HG02852 (cell line): ENCODE measurements around the gene SCAPER.
"Not testable (repeated sequence)": the region's sequence is repeated elsewhere in the genome, so short reads cannot be mapped to it uniquely, and the experiment has no call there.

Source experiments
- ATAC-seq: cut with Tn5 transposase; IDR thresholded peaks from one replicate; pipeline ENCODE4 v1.9.1; 2021; ENCODE audit warnings: mild to moderate bottlenecking, moderate library complexity; ENCODE audit not compliant: unreplicated experiment

The SCAPER gene

DNA sequence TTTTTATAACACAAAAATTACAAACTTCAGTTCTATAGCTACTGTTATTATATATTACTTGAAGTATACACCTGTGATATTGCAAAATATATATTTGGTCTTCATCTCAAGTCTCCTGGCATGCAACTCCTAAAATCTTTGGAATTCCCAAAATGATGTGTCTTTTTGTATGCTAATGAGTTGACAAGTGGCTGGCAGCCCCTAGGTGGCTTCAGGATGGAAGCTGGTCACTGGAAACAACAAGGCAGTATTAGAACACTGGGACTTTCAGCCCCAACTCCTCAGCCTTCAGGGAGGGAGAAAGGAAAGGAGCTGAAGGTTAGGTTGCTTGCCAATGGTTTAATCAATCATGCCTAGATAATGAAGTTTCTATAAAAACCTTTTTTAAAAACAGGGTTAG is 112.0 kb downstream of the SCAPER start:
- ATAC-seq: no peak

DNA sequence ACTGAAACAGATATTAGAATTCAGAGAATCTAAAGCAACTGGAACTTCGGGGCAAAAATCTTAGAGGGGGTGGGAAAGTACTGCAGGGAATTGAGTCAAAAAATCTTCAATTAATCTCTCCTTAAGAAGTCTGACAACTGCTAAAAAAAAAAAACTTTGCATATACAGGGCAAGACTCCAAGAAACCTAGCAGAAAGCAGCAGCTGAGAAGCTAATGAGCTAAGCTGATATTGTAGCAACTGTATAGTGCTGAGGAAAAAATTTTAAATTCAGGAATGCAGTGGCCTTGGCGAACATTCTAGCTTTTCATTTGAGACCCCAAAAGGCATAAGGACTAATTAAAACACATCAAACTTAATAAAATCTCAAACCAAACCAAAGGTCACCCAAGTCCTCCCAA is 113.6 kb downstream of the SCAPER start:
- ATAC-seq: no peak

DNA sequence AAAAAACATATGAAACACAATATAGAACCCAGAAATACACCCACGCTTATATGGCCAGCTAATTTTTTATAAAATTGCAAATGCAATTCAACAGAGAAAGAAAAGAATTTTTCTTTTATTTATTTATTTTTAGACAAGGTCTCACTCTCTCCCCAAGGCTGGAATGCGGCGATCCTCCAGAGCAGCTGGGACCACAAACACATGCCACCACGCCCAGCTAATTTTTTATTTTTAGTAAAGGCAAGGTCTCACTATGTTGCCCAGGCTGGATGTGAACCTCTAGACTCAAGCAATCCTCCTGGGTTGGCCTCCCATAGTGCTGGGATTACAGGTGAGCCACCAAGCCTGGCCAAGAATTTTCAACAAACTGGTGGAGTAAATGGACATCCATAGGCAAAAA is 117.9 kb downstream of the SCAPER start:
- no peak for ATAC-seq

DNA sequence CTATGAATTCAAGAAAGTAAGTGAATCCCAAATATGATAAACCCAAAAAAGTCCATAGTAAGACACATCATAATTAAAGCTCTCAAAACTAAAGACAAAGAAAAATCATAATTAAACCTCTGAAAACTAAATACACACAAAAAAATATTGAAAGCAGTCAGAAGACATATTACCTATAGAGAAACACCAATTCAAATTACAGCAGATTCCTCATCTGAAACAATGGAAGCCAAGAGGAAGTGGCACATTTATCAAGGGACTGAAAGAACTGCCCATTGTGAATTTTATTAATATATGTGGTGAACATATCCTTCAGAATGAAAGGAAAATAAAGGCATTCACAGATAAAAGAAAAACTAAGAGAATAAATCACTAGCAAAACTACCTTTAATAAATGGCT is 128.2 kb downstream of the SCAPER start:
- no peak for ATAC-seq

DNA sequence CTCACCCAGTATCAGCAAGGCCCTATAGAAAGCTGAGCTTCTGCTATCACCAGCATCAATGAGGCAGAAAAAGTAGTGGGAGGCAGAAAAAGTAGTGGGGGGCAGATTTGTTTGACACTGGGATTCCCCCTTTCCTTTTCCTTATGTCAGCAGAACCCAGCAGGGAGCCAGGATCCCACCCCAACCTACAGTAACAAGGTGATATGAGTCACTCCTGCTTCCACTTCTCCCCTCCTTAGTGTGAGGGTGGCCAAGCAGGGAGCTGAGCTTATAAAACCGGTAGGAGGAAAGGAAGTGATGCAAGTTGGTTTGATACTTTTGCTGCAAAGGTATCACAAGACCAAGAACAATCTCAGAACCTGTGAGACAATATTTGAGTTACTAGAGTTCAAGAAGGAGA is 128.7 kb downstream of the SCAPER start:
- ATAC-seq: no peak

DNA sequence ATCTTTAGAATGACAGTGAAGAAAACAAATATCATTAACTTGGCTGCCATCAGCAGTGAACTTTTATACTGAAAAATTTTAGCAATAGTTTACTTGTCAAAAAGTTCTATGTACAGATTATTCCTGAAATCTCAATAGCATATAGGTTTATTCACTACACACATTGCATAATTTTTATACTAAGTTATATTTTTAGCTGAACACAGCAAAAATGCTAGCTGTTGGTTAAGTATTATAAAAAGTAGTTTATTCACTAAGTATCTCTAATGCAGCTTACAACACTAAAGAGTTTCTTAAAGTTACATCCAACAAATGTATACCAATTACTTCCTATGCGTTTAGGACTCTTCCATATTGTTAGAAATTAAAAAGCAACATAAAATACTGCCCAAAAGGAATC is 131.9 kb downstream of the SCAPER start:
- ATAC-seq: no peak

DNA sequence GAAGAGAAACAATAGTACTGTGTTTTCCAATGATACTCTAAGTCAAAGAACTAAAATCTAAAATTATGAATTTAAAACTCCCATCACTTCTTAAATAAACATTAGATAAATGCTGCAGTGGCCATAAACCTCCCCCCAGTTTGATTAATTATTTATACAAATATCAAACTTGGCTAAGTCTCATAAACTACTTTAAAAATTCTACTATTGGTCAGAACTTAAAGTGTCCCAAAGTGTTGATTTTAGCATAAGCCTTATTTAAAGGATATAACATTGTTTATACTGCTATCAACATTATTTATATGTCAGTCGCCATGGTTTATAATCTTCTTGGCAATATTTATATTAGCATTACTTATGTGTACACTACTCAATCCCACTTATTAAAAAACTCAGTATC is 132.4 kb downstream of the SCAPER start:
- no peak for ATAC-seq

DNA sequence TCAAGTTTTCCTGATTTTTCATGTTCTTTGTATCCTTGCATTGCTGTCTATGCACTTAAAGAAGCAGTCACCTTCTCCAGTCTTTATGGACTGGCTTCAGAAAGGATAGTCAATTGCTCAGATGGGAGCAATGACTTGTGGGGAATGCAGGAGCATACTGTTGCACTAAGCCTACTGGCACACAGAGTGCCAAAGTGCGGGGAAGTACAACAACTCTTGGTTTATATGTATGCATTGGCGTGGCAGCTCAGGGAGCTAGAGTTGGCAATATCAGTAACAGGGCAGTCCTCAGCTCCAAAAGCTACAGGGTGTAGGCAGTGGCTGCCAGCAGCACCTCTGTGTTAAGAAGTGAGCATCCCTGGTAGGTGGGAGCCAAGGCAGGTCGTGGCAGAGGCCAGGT is 141.1 kb downstream of the SCAPER start:
- no peak for ATAC-seq

DNA sequence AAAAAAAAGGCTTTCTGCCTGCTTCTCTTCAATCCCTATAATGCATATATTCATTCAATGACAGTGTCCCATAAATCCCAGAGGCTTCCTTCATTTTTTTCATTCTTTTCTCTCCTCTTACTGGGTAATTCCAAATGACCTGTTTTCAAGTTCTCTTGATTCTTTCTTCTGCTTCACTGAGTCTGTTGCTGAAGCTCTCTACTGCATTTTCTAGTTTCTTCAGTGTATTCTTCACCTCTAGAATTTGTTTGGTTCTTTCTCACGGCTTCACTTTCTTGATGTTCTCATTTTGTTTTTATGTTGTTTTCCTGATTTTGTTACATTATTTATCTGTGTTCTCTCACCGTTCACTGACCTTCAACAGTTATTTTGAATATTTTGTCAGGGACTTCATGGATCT is 141.6 kb downstream of the SCAPER start:
- ATAC-seq: no peak

DNA sequence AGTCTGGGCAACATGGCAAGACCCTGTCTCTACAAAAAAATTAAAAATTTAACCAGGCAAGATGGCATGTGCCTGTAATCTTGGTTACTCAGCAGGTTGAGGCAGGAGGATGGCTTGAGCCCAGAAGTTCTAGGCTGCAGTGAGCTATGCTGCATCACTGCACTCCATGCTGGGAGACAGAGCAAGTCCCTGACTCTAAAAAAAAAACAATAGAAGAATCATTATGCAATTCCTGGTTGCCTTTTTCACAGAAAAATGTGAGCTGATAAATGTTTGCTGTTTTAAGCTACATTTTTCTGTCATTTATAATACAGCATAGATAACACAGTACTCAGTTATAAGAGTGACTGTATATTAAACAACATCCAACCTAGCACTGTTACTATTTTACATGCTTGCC is 148.8 kb downstream of the SCAPER start:
- ATAC-seq: no peak

DNA sequence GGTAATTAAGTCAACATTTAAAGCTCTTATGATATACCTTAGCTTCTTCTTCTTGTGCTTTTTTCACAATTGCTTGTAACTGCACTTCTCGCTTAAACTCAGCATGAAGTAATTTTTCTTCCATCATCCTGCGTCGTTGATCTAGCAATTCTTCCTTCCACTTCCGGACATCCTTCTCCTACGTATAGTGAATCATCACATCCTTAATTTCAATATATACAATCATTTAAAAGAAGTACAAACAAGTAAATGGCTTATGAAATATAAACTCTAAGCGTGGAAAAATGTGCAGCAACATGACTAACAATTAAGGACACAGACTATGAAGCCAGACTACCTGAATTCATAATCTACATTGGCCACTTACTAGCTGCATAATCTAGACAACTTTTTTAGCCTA is 151.4 kb downstream of the SCAPER start:
- no peak for ATAC-seq

DNA sequence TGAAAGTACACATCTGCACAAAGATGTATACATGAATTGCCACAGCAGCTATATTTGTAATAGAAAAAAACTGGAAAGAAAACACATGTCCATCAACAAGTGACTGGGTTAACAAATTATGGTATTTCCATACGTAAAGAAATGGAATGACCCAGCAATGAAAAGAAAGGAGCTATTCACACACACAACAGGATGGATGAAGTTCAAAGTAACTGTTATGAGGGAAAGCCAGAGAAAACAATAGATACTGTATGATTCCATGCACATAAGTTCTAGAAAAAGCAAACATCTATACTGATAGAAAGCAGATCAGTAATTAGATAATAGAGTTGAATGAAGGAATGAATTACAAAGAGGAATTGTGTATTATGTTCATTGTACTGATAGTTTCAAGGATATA is 152.0 kb downstream of the SCAPER start:
- ATAC-seq: no peak

DNA sequence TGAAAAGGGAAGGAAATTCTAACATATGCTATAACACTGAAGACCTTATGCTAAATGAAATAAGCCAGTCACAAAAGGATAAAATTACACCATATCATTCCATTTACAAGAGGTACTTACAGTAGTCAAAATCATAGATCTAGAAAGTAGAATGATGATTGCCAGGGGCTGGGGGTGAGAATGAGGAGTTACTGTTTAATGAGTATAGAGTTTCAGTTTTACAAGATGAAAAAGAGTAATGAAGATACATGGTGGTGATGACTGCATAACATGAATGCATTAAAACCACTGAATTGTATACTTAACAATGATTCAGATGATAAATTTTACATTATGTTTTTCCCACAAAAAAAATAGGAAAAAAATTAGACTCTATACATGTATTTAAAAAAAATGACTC is 152.6 kb downstream of the SCAPER start:
- ATAC-seq: no peak

DNA sequence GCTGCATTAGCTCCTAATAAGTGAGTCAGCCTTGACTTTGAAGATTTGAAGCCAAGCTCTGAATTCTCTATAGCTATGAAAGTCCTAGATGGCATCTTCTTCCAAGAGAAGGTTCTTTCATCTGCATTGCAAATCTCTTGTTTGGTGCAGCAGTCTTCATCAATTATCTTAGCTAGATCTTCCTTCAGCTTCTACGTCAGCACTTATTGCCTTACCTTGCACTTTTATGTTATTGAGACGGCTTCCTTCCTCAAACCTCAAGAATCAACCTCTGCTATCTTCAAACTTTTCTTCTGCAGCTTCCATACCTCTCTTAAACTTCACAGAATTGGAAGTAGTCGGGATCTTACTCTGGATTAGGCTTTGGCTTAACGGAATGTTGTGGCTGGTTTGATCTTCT is 167.6 kb downstream of the SCAPER start:
- no peak for ATAC-seq

DNA sequence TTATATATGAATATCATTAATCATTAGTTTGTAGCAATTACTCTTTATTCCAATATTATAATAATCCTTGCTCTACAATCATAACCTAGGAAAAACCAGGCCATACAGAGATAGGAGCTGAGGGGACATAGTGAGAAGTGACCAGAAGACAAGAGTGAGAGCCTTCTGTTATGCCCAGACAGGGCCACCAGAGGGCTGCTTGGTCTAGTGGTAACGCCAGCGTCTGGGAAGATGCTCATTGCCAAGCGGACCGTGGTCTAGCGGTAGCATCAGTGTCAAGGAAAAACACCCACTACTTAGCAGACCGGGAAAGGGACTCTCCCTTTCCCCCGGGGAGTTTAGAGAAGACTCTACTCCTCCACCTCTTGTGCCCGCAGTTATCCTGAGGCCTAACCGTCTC is 172.8 kb downstream of the SCAPER start:
- ATAC-seq: not testable (repeated sequence)

DNA sequence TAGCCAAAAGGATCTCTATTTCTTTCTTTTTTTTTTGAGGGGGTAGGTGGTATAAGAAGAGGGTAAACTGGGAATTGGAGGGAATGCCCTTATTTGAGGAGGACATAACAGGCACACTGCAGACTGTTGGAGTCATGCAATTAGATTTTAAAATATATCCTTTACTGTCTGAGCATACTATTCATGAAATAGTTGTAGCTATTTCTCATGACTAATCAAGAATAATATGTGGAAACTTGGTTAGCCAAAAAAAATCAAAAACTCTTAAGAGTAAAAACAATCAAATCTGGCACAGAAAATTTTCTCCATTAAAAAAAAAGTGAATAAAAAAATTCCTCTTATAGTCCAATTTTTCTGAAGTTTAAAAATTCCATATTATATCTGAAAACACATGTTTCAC is 174.9 kb downstream of the SCAPER start:
- ATAC-seq: no peak

DNA sequence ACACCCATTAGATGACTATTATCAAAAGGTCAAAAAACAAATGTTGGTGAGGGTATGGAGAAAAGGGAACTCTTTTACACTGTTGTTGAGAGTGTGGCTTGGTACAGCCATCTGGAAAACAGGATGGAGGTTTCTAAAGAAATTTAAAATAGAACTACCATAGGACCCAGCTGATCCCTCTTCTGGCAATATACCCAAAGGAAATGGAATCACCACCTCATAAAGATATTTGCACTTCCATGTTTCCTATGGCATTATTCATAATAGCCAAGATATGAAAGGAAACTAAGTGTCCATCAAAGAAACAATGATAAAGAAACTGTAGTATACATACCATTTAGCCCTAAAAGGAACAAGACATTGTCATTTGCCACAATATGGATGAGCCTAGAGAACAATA is 186.3 kb downstream of the SCAPER start:
- no peak for ATAC-seq

DNA sequence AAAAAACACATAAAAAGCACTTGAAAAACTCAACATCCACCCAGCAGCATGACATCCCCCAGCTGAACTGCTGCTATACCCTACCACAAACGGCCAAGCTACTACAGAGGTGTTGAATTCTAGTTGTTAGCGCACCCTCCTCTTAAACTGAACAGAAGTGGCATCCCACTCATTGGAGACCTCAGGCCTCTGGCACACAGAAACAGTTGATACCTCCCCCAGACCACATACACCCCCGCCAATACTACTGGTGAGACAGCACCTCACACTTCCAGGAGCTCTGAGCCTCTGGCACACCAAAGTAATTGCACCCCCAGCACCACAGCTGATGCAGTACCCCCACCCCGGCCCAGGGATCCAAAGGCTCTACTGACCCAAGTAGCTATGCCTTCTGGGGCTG is 190.2 kb downstream of the SCAPER start:
- ATAC-seq: no peak

DNA sequence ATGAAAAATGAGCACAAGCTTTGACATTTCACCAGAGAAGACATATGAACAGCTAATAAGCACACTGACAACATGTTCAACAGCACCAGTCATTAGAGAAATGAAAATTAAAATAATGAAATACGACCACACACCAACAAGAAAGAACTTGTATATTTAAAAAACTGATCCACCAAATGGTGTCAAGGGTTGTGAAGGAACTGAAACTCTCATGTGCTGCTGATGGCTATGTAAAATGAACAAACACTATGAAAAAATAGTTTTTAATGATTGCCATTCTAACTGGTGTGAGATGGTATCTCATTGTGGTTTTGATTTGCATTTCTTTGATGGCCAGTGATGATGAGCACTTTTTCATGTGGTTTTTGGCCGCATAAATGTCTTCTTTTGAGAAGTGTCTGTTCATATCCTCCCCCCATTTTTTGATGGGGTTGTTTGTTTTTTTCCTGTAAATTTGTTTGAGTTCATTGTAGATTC is 193.8 kb downstream of the SCAPER start:
- ATAC-seq: no peak

DNA sequence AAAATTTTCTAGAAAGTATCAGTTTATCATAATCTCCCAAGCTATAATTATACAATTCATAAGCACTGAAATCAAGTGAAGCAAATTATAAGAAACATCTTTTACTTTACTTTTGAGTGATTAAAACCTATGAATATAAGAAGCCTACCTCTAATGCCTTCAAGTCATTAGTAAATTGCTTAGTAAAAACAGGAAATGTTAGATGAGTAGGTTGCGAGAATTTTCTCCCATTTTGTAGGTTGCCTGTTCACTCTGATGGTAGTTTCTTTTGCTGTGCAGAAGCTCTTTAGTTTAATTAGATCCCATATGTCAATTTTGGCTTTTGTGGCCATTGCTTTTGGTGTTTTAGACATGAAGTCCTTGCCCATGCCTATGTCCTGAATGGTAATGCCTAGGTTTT is 201.1 kb downstream of the SCAPER start:
- ATAC-seq: not testable (repeated sequence)

DNA sequence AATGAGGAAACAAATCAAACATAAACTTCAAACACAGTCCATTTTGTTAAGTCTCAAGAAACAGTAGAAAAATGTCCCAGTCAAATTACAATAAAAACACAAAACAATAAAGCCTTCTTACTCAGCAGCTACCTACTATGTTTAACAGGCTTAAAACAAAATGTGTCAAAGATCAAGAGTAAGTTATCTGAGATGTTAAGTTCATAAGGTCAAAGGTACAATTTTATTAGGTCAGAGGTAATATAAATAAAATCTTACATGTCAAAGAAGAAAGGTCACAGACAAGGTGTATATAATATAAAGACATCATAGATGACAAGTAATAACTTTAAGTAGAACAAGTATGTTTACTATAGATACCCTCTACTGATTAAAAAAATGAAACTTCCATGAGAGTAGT is 208.3 kb downstream of the SCAPER start:
- no peak for ATAC-seq

DNA sequence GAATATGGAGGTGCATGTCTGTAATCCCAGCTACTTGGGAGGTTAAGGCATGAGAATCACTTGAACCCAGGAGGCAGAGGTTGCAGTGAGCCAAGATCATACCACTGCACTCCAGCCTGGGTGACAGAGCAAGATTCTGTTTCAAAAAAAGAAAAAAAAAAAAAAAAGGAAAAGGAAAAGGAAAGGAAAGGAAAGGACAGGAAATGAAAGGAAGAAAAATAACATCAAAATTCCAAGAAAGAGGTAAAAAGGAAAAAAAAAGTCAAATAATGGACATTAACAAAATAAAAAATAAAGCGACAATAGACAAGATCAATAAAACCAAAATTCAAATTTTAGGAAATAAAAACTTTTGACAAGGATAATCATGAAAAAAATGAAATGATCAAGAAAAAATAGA is 212.6 kb downstream of the SCAPER start:
- not testable (repeated sequence) for ATAC-seq

DNA sequence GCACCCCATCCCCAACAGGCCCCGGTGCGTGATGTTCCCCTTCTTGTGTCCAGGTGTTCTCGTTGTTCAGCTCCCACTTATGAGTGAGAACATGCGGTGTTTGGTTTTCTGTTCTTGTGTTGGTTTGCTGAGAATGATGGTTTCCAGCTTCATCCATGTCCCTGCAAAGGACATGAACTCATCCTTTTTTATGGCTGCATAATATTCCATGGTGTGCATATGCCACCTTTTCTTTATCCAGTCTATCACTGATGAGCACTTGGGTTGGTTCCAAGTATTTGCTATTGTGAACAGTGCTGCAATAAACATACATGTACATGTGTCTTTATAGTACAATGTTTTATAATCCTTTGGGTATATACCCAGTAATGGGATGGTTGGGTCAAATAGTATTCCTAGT is 217.5 kb downstream of the SCAPER start:
- ATAC-seq: not testable (repeated sequence)

DNA sequence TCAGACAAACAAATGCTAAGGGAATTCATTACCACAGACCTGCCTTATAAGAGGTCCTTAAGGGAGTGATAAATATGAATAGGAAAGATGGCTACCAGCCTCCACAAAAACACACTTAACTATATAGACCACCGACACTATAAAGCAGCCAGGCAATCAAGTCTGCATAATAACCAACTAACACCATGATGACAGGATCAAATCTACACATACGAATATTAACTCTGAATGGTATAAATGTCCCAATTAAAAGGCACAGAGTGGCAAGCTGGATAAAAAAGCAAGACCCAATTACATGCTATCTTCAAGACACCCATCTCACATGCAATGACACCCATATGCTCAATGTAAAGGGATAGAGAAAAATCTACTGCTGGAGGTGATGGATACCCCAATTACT is 221.1 kb downstream of the SCAPER start:
- no peak for ATAC-seq
